ENCODE data around the gene KLRC1. TPM values are rescaled to one million over a fixed set of nuclear protein-coding genes. Genes with fewer than 3 reads are reported as not detected.
A peak's percentile ranks its signal among the peaks of the same experiment; 100 is the strongest.
"Not testable (repeated sequence)": the region's sequence is repeated elsewhere in the genome, so short reads cannot be mapped to it uniquely, and the experiment has no call there.

Gene KLRC1
- total RNA-seq (not detected in 2 replicates), polyA plus RNA-seq (not detected in 2 replicates)

DNA sequence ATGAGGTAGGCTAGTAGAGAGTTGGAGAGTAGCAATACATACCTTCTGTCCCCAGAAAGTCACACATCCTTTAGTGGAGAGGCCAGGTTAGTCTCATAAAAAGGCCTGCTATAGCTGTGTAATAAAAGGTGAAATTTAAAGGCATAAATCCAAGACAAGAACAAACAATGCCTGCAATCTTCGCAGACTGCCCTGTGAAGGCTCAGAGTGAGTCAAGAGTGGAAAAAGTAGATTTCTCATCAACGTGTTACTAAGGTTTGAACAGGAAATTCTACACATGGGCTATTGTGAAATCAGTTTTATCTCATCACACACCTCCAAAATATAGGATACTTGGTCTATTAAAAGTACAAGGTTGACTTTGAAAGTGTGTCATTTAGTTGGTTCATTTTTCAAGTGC, at the start of gene KLRC1:
KLRC1 (minus strand) TSS at position 222 of the 400 bp plus-strand sequence. CDS start 2,221 bp downstream, outside the sequence.
- Histone ChIP-seq H3K4me1 (ENCODE audit: low read depth) (no peaks in the 10 kb centered on the region), H3K9me3 (ENCODE audit: low read depth) (no peaks in the 10 kb centered on the region), H3K27ac (no peak within 1 kb of the TSS), H3K4me3 (no peak within 1 kb of the TSS), H3K27me3 (no peaks in the 10 kb centered on the region), H3K36me3 (no peaks in the 10 kb centered on the region)
- no peak for DNase-seq (ENCODE audit: low read depth in 1 of 2, low spot score in 1 of 2)
- TF ChIP-seq, protein P1, sequence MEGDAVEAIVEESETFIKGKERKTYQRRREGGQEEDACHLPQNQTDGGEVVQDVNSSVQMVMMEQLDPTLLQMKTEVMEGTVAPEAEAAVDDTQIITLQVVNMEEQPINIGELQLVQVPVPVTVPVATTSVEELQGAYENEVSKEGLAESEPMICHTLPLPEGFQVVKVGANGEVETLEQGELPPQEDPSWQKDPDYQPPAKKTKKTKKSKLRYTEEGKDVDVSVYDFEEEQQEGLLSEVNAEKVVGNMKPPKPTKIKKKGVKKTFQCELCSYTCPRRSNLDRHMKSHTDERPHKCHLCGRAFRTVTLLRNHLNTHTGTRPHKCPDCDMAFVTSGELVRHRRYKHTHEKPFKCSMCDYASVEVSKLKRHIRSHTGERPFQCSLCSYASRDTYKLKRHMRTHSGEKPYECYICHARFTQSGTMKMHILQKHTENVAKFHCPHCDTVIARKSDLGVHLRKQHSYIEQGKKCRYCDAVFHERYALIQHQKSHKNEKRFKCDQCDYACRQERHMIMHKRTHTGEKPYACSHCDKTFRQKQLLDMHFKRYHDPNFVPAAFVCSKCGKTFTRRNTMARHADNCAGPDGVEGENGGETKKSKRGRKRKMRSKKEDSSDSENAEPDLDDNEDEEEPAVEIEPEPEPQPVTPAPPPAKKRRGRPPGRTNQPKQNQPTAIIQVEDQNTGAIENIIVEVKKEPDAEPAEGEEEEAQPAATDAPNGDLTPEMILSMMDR (IDR thresholded peaks at IDR 0.05; ENCODE audit: low read depth, low read length), result no peak

DNA sequence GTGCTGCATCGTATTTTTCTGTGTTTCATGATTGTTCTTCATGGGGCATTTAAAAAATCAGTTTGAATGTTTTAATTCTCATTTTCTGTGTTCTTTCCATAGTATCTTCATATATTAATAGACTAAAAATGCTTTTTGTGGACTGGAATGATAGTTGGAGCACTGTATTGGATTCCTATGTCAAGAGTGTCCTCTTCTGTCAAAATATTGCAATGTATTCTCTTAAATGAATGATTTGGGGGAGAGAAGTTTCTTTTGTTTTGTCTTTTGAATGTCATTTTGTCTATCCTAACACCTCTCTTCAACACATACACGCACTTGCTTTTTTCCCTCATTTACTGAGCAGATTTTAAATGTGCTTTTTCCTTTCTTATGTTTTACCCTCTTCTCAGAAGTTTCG, 47.9 kb upstream of the KLRC1 start:
- Histone ChIP-seq H3K27me3 (no peaks in the 10 kb centered on the region), H3K36me3 (no peaks in the 10 kb centered on the region), H3K4me3 (no peak overlapping the region), H3K9me3 (ENCODE audit: low read depth) (no peaks in the 10 kb centered on the region), H3K4me1 (ENCODE audit: low read depth) (no peaks in the 10 kb centered on the region), H3K27ac (no peak overlapping the region)
- DNase-seq (ENCODE audit: low read depth in 1 of 2, low spot score in 1 of 2), result peak in 1 of 2 donors; percentile 38
- TF ChIP-seq, protein P1 (IDR thresholded peaks at IDR 0.05; ENCODE audit: low read depth, low read length), result peak; percentile 29

DNA sequence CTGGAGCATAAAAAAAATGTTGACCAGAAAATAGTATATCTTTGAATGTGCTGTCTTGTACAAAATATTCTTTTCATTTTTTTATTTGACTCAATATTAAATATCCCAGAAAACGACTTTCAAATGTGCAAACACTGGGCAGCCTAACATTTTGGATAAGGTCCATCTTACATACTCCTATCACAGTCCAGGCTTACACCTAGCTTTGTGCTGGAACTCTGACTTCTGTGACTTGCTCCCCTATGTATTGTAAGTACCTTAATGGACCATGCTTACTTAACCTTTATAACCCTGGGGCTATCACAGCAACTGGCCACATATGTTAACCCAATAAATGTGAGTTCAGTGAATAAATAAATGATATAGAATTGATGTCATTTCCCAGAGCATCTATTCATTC, 44.9 kb upstream of the KLRC1 start:
- TF ChIP-seq, protein P1 (IDR thresholded peaks at IDR 0.05; ENCODE audit: low read depth, low read length), result no peak
- no peaks in the 10 kb centered on the region for H3K36me3 ChIP-seq
- no peak overlapping the region for H3K4me3 ChIP-seq
- H3K27ac ChIP-seq, result no peak overlapping the region
- H3K27me3 ChIP-seq, result no peaks in the 10 kb centered on the region
- H3K4me1 ChIP-seq (ENCODE audit: low read depth), result no peaks in the 10 kb centered on the region
- no peak for DNase-seq (ENCODE audit: low read depth in 1 of 2, low spot score in 1 of 2)
- H3K9me3 ChIP-seq (ENCODE audit: low read depth), result no peaks in the 10 kb centered on the region

DNA sequence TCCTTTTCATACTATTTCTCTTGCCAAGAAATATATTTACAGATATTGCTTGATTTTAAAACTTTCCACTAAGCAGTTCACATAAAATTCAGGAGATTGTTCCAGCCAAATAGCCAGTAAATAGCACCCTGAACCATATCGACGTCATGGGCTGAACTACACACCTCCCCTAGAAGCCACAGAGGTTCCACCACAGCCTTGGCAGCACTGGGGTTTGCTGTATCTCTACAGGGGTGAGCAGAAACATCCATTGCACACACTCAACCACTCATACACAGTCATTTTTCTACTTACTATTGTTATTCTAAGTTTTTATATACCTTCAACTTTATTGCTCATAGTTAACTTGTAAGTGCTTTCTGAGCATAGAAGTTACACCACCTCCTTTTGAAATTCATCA, 44.4 kb upstream of the KLRC1 start:
- Histone ChIP-seq H3K9me3 (ENCODE audit: low read depth) (no peaks in the 10 kb centered on the region), H3K4me1 (ENCODE audit: low read depth) (no peaks in the 10 kb centered on the region), H3K4me3 (no peak overlapping the region), H3K36me3 (no peaks in the 10 kb centered on the region), H3K27ac (no peak overlapping the region), H3K27me3 (no peaks in the 10 kb centered on the region)
- peak in 1 of 2 donors; percentile 13 for DNase-seq (ENCODE audit: low read depth in 1 of 2, low spot score in 1 of 2)
- TF ChIP-seq, protein P1 (IDR thresholded peaks at IDR 0.05; ENCODE audit: low read depth, low read length), result no peak

DNA sequence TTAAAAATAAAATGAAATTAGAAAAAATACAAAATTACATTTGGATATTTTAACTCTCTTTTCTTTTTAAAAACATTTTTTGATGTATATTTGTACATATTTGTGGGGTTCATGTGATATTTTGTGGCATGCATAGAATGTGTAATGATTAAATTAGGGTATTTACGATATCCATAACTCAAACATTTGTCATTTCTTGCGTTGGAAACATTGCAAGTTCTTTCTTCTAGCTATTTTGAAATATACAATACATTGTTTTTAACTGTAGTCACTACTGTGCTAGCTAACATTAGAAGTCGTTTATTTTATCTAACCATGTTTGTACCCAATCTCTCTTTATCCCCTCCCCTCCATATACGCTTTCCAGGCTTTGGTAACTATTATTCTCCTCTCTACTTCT, 38.6 kb upstream of the KLRC1 start:
- H3K27ac ChIP-seq, result no peak overlapping the region
- H3K36me3 ChIP-seq, result no peaks in the 10 kb centered on the region
- no peaks in the 10 kb centered on the region for H3K4me1 ChIP-seq (ENCODE audit: low read depth)
- TF ChIP-seq, protein P1 (IDR thresholded peaks at IDR 0.05; ENCODE audit: low read depth, low read length), result no peak
- DNase-seq (ENCODE audit: low read depth in 1 of 2, low spot score in 1 of 2), result no peak
- no peak overlapping the region for H3K4me3 ChIP-seq
- no peaks in the 10 kb centered on the region for H3K27me3 ChIP-seq
- H3K9me3 ChIP-seq (ENCODE audit: low read depth), result no peaks in the 10 kb centered on the region

DNA sequence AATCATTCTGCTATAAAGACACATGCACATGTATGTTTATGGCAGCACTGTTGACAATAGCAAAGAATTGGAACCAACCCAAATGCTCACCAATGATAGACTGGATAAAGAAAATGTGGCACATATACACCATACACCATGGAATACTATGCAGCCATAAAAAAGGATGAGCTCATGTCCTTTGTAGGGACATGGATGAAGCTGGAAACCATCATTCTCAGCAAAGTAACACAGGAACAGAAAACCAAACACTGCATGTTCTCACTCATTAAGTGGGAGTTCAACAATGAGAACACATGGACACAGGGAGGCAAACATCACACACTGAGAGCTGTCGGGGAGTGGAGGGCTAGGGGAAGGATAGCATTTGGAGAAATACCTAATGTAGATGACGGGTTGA, 34.2 kb upstream of the KLRC1 start:
- H3K27me3 ChIP-seq; H3K9me3 ChIP-seq (ENCODE audit: low read depth); H3K4me1 ChIP-seq (ENCODE audit: low read depth); DNase-seq (ENCODE audit: low read depth in 1 of 2, low spot score in 1 of 2); H3K4me3 ChIP-seq; H3K27ac ChIP-seq; H3K36me3 ChIP-seq: not testable (repeated sequence)

DNA sequence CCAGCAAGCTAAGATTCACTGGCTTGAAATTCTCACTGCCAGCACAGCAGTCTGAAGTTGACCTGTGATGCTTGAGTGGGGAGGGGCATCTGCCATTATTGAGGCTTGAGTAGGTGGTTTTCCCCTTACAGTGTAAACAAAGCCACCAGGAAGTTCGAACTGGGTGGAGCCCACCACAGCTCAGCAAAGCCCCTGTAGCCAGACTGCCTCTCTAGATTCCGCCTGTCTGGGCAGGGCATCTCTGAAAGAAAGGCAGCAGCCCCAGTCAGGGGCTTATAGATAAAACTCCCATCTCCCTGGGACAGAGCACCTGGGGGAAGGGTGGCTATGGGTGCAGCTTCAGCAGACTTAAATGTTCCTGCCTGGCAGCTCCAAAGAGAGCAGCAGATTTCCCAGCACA, 28.7 kb upstream of the KLRC1 start:
- not testable (repeated sequence) for DNase-seq (ENCODE audit: low read depth in 1 of 2, low spot score in 1 of 2); H3K4me3 ChIP-seq; H3K27ac ChIP-seq; H3K27me3 ChIP-seq; H3K36me3 ChIP-seq; H3K4me1 ChIP-seq (ENCODE audit: low read depth); H3K9me3 ChIP-seq (ENCODE audit: low read depth)

DNA sequence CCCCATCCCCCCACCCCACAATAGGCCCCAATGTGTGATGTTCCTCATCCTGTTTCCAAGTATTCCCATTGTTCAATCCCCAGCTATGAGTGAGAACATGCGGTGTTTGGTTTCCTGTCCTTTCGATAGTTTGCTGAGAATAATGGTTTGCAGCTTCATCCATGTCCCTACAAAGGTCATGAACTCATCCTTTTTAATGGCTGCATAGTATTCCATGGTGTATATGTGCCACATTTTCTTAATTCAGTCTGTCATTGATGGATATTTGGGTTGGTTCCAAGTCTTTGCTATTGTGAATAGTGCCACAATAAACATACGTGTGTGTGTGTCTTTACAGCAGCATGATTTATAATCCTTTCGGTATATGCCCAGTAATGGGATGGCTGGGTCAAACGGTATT, 19.6 kb upstream of the KLRC1 start:
- not testable (repeated sequence) for DNase-seq (ENCODE audit: low read depth in 1 of 2, low spot score in 1 of 2); H3K4me1 ChIP-seq (ENCODE audit: low read depth); H3K9me3 ChIP-seq (ENCODE audit: low read depth); H3K4me3 ChIP-seq; H3K27me3 ChIP-seq; H3K27ac ChIP-seq; H3K36me3 ChIP-seq

Data from cardiac muscle cell (in vitro differentiated cells and primary cell).